GM18511 (cell line): ENCODE data around the gene ATIC.

ENCODE experiments used
- ATAC-seq: cut with Tn5 transposase; IDR thresholded peaks from one replicate; pipeline ENCODE4 v1.9.1; 2021; ENCODE audit warnings: mild to moderate bottlenecking, moderate library complexity; ENCODE audit not compliant: unreplicated experiment

Gene ATIC

GRCh38 chr2:215374642-215375466, 63.0 kb downstream of the ATIC start:
- ATAC-seq = no peak

- no peak for ATAC-seq
These were observed 63.6 kb downstream of the ATIC start for GRCh38 chr2:215375467-215375830.

- no peak for ATAC-seq
These were observed 64.4 kb downstream of the ATIC start for GRCh38 chr2:215376103-215376780.

- ATAC-seq = no peak
These were observed 65.4 kb downstream of the ATIC start for GRCh38 chr2:215377283-215377682.

- no peak for ATAC-seq
These were observed 66.2 kb downstream of the ATIC start for GRCh38 chr2:215378045-215378444.

GRCh38 chr2:215379039-215379438, 67.2 kb downstream of the ATIC start:
- ATAC-seq = no peak

GRCh38 chr2:215379948-215380347, 68.1 kb downstream of the ATIC start:
- no peak for ATAC-seq

GRCh38 chr2:215380699-215381098, 68.8 kb downstream of the ATIC start:
- ATAC-seq = no peak

- ATAC-seq = no peak
These were observed 70.2 kb downstream of the ATIC start for GRCh38 chr2:215382011-215382410.

GRCh38 chr2:215382480-215382879, 70.6 kb downstream of the ATIC start:
- ATAC-seq = no peak

- ATAC-seq = no peak
These were observed 71.9 kb downstream of the ATIC start for GRCh38 chr2:215383652-215384279.

- no peak for ATAC-seq
These were observed 72.9 kb downstream of the ATIC start for GRCh38 chr2:215384710-215385109.

GRCh38 chr2:215386566-215386965, 74.7 kb downstream of the ATIC start:
- no peak for ATAC-seq

GRCh38 chr2:215388002-215388728, 76.3 kb downstream of the ATIC start:
- ATAC-seq = no peak

- no peak for ATAC-seq
These were observed 78.7 kb downstream of the ATIC start for GRCh38 chr2:215390550-215390913.

GRCh38 chr2:215391531-215391930, 79.7 kb downstream of the ATIC start:
- no peak for ATAC-seq

- no peak for ATAC-seq
These were observed 80.3 kb downstream of the ATIC start for GRCh38 chr2:215392164-215392563.

- ATAC-seq = no peak
These were observed 80.9 kb downstream of the ATIC start for GRCh38 chr2:215392687-215393270.

GRCh38 chr2:215394102-215394805, 82.4 kb downstream of the ATIC start:
- no peak for ATAC-seq

GRCh38 chr2:215395687-215396460, 84.0 kb downstream of the ATIC start:
- ATAC-seq = no peak
